Kidney epithelial cell (primary cell): ENCODE data around the gene AKAP8. TPM values are rescaled to one million over a fixed set of nuclear protein-coding genes. Genes with fewer than 3 reads are reported as not detected.
"Not testable (repeated sequence)": the region's sequence is repeated elsewhere in the genome, so short reads cannot be mapped to it uniquely, and the experiment has no call there.

Experiments used
- DNase-seq: peaks from one replicate; pipeline ENCODE4 v3.0.0-alpha.2; 2010; ENCODE audit warnings: low read depth
- H3K27me3 ChIP-seq: 2 replicates; pipeline ENCODE4 v1.6.0; 2011; ENCODE audit warnings: low read length; ENCODE audit not compliant: control insufficient read depth, insufficient read depth
- H3K36me3 ChIP-seq: 2 replicates; pipeline ENCODE4 v1.5.1; 2011; ENCODE audit warnings: low read length; ENCODE audit not compliant: control insufficient read depth, insufficient read depth
- H3K4me3 ChIP-seq: 2 replicates; pipeline ENCODE4 v1.5.1; 2011; ENCODE audit warnings: low read depth, mild to moderate bottlenecking, control low read depth, low read length
- CTCF ChIP-seq: IDR thresholded peaks from 2 replicates; pipeline ENCODE4 v1.5.1; 2011; ENCODE audit warnings: mild to moderate bottlenecking, moderate library complexity, low read length, control low read depth, inconsistent platforms; ENCODE audit not compliant: insufficient read depth, poor library complexity, severe bottlenecking
- total RNA-seq: library from RNA; depleted of rRNA; stranded (reverse); fragments of >200 nt; gene quantifications from 2 replicates; pipeline ENCODE4 v1.2.3, GENCODE V29; 2015

Gene AKAP8
- total RNA-seq, 1 donor from 2014 or later = 19.2 TPM

GRCh38 chr19:15412832-15413231 is 33.2 kb upstream of the AKAP8 start:
- Histone ChIP-seq H3K4me3 (no peak overlapping the region), H3K36me3 (no peaks in the 10 kb centered on the region), H3K27me3 (no peaks in the 10 kb centered on the region)
- DNase-seq = no peak
- no peak for TF ChIP-seq CTCF

GRCh38 chr19:15411351-15411750 is 31.8 kb upstream of the AKAP8 start:
- not testable (repeated sequence) for DNase-seq, H3K27me3 ChIP-seq, H3K36me3 ChIP-seq, H3K4me3 ChIP-seq

- H3K4me3 ChIP-seq = no peak overlapping the region
- TF ChIP-seq CTCF = no peak
- no peaks in the 10 kb centered on the region for H3K27me3 ChIP-seq
- peaks cover 2% of the 10 kb centered on the region for H3K36me3 ChIP-seq
- no peak for DNase-seq
Observed at GRCh38 chr19:15404780-15405211, 25.2 kb upstream of the AKAP8 start.

- Histone ChIP-seq H3K36me3 (peaks cover 2% of the 10 kb centered on the region), H3K27me3 (no peaks in the 10 kb centered on the region), H3K4me3 (no peak overlapping the region)
- no peak for DNase-seq
- TF ChIP-seq CTCF = no peak
Observed at GRCh38 chr19:15404097-15404779, 24.7 kb upstream of the AKAP8 start.

GRCh38 chr19:15403151-15403531 is 23.6 kb upstream of the AKAP8 start:
- TF ChIP-seq CTCF = no peak
- H3K27me3 ChIP-seq = no peaks in the 10 kb centered on the region
- peaks cover 2% of the 10 kb centered on the region for H3K36me3 ChIP-seq
- no peak overlapping the region for H3K4me3 ChIP-seq
- no peak for DNase-seq

- DNase-seq = no peak
- Histone ChIP-seq H3K4me3 (no peak overlapping the region), H3K36me3 (peaks cover 3% of the 10 kb centered on the region), H3K27me3 (no peaks in the 10 kb centered on the region)
- no peak for TF ChIP-seq CTCF
Observed at GRCh38 chr19:15402411-15403150, 23.0 kb upstream of the AKAP8 start.
